NCI-H2107 (cell line): ENCODE results near the gene ANKS6.
"Not testable (repeated sequence)": the region's sequence is repeated elsewhere in the genome, so short reads cannot be mapped to it uniquely, and the experiment has no call there.

ENCODE experiments used
- DNase-seq: peaks from one replicate; lab custom pipeline; 2025; lab: John Stamatoyannopoulos, UW

The ANKS6 gene

DNA sequence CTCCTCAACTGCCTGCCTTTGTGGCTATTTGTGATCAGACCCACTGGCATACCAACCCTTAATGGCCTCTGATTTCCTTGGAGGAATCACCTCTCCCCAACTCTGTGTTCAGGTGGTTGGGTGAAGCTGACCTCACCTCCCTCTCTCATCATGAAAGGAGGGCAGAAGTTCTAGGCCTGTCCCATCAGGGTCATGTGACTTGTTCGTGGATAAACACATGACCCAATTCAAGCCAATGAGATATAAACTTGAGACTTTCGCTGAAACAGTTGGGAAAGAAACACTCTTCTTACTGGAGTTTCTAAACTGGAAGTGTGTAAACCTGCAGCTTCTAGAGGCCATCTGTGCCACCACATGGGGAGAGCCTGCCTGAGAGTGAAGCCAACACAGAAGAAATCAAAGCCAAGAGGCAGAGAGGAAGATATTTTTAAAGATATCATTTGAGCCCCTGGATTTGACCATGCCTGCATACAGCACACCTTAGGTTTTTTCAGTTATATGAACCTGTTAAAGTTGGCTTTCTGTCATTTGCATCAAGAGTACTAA lies 93.4 kb downstream of the ANKS6 start:
- no peak for DNase-seq

DNA sequence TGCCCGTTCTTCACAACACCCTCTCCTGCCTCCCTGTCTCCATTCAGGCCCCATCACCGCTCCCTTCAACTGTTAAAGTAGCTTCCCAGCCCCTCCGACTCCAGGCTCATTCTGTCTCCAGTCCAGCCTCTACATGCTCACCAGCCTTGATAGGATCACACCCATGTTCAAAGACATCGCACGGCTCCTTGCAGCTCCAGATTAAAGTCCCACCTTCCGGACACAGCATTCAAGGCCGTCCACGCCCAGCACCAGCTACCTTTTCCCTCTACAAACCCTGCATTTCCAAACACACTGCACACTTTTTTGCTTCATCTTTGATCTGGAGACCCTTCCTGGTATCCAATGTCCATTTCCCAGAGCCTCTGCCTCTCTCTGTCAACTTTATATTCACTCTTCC lies 94.0 kb downstream of the ANKS6 start:
- no peak for DNase-seq

DNA sequence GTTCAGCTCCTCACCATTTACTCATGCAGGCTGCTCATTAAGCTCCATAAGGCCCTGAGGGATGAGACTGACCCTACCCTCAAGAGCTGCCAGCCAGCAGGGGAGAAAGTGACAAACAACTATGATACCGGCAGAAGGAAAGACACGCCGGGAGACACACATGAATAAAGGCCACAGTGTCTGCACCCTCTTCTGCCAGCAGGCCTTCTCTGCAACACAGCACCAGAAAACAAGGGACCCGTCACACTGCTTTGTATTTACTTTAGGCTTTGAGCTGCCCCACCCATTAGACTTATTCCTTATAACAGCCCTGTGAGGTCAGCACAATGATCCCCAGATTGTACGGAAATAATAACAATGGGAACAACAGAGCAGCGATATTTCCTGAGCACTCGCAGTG lies 94.8 kb downstream of the ANKS6 start:
- no peak for DNase-seq

DNA sequence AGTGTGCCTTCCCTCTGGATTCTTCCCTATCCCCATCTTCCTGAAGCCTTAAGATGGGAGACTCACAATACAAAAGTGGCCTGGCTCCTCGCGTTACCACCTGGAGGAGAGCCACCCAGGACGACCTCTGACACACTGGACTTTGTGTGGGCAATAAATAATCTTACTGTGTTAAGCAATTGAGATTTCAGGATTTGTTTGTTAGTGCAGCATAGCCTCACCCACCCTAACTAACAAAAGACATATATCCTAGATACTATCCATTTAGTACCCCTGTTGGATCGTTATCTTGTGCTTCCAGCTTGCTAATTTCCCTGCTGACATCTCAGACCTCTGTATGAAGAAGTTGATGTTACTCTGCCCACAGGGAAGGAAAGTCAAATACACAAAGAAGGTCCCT lies 95.6 kb downstream of the ANKS6 start:
- no peak for DNase-seq

DNA sequence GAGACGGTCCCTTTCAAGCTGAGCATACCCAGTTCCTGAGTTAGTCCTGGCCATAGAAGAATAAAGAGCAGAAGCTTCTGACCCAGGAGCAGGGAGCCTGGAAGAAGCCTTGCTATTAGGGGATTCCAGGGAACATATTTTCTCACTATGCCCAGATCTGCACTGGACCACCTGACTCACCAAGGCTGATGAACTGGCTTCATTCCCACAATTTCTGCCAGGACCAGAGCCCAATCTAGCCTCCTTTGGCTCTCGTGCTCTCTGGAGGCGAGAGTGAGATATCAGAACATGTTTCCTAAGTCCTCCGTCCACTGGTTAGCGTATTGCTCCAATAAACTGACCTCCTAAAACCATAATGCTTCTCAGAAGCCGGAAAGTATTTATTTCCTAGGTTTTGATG lies 97.5 kb downstream of the ANKS6 start:
- DNase-seq, result no peak

DNA sequence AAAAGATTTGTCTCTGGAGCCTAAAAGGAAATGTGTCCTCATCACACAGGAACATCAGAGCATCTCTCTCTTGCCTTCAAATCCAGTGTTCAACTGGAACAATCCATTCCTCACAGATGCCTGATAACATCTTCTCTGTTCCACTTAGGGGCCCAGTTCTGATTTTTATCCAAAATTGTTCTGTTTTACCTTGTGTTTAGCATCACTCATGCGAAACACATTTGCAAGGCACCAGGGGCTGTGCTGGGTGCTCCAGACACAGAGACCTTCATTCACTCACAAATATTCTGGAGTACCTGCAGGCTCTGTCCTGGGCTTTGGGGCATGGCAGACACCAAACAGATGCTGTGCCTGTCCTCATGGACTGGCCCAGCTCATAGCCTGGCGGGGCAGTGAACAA lies 101.4 kb downstream of the ANKS6 start:
- no peak for DNase-seq

DNA sequence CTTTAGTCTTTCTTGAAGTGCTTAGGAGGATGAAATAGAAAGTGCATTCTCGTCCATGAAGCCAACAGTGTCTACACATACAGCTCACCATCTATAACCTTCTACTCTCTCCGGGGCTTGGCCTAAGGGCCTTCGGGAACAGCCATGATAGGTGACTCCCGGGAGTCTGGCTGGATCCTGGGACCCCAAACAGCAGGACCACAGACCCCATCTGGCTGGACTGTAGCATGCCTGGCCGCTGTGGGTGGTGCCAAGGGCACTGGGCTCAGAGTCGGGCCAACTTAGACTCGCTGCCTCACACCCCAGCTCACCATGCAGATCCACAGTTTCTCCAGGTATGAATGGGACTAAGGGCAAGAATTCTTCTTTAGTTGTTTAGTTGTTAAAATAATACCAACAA lies 104.0 kb downstream of the ANKS6 start:
- DNase-seq, result no peak

DNA sequence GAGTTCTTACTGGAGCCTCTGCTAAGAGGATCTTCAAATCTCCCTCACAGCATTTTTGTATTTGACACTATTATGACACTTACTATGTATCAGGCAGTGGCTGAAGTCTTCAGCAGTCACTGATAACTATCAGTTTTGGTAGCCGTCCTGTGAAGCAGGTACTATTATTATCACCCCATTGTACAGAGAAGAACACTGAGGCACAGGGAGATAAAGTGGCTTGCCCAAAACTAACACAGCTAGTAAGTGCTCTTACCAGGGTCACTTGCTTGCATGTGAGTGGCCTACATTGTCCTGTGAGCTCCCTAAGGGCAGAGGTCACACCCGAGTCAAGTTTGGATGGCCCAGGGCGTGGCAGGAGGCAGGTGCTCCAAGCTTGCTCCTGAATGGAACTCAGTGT lies 104.5 kb downstream of the ANKS6 start:
- DNase-seq, result no peak

DNA sequence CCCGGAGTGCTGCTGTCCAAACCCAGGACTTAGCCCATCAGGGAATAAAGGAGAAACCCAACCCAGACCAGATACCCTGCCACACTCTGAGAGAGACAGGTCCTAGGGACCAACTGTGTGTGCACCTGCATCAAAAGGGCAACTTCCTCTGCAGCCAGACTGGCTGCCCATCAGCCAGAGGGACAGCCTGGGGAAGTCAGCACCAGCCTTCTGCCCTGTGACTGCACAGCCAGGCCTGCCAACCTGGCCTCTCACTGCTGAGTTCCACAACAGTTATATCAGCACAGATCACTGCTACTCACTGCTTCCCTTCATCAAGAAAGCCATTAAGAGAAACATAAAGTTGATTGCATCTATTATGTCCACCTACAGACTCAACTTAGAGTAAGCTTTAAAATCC lies 105.7 kb downstream of the ANKS6 start:
- no peak for DNase-seq

DNA sequence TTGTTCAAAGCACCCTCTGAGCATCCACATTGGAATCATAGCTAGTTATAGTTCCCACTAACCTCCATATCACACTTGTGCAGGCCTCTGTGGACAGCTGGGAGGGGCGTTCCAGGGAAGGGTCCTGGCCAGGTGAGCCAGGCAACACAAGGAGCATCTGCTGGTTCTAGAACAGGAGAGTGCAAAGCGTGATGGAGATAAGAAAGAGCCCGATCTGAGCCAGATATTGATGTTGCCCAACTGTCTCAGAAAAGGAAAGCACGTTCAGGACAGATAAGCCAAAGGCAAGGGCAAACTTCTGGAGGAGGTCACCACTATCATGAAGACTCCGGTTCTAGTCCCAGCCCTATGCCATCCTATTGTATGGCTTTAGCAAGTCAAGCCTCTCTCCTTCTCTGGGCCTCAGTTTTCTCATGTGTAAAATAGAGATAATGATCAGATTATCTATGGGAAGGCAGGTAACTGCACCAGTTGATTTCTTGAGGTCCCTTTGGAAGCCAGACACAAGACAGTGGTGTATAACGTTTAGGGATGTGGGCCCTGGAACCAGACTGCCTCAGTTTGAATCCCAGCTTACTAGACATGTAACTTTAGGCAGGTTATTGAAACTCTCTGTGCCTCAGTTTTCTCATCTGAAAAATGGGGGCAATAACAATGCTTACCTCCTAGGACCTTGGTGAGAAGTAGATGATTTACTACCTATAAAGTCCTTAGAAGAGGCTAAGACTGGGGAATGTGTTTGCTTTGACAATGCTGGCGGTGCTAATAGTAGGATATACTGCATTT lies 107.5 kb downstream of the ANKS6 start:
- no peak for DNase-seq

DNA sequence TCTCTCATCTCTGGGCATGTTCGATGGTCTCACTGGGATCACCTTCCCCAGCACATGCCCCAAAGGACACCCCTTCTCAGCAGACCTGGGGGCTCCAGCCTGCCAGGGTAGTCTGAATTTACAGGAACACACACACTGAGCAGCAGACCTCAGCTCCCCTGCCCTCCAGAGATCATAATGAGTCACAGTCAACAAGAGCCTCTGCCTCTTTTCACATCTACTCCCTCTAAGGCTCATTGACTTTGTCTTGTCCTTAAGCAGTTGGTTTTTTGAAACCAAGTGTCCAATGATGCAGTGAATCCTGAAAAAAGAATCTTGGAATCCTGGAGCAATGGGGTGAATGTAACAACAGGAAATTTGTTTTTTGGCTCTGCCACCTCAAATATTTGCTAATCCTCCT lies 108.4 kb downstream of the ANKS6 start:
- no peak for DNase-seq

DNA sequence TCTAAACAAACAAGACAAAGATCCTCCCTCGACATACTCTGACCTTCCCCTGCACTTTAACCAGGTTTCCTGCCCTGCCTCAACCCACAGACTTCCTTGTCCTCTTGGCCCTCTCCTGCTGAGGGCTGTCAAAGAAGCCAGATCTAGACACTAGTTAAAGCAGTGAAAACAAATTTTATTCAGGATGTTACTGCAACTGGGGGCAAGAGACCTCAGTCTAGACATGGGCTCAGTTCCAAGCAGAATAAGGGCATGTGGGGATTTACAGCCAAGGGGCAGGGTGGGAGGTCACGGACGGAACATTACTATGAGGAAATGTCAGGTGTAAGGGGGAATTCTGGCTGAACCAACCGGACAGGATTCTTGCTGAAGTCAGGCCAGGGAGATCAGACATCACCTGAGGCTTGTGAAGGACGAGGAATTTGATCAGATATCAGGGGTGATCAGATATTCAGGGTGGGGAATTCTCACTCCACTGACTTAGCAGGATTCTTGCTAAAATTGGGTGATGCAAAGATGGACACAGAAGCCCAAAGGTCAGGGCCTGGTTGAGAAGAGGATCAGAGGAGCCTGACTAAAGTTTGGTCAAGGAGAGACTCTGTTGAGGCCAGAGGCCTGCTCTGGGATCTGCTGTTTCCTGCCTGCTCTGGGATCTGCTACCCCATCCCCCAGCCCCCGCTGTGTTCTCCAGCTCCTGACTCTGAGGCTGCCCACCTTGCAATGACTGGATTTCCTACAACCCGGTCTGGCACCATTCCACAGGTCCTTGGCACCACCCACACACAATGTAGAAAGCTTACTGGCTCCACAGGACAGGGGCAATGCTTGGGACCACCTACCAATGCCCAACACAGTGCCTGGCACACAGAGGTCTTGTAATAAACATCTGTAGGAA lies 109.1 kb downstream of the ANKS6 start:
- no peak for DNase-seq

DNA sequence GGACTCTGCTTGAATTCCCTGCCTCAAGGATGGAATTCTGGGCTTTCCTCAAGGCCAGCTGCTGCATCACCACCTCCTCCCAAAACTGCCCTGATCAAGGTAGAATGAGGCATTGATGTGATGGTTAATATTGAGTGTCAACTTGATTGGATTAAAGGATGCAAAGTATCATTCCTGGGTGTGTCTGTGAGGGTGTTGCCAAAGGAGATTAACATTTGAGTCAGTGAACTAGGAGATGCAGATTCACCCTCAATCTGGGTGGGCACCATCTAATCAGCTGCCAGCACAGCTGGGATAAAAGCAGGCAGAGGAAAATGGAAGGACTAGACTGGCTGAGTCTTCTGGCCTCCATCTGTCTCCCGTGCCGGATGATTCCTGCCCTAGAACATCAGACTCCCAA lies 111.5 kb downstream of the ANKS6 start:
- not testable (repeated sequence) for DNase-seq
